Subcutaneous abdominal adipose tissue (tissue), 5 donors: Measurements from ENCODE around the gene BRS3.

Experiments used
- H3K27ac ChIP-seq: one replicate; pipeline ENCODE4 v1.7.0; 2013; ENCODE audit warnings: low read depth, mild to moderate bottlenecking, inconsistent platforms, low read length, moderate library complexity
- H3K27me3 ChIP-seq, 5 donors: one replicate each; pipeline ENCODE4 v1.7.0; 2013; ENCODE audit warnings: low read length in 5 of 5, inconsistent platforms in 1 of 5; ENCODE audit not compliant: control insufficient read depth in 5 of 5, insufficient read depth in 4 of 5
- H3K36me3 ChIP-seq, 5 donors: one replicate each; pipeline ENCODE4 v1.7.0; 2013; ENCODE audit warnings: low read length in 5 of 5; ENCODE audit not compliant: control insufficient read depth in 5 of 5, insufficient read depth in 5 of 5
- H3K4me1 ChIP-seq, 5 donors: one replicate each; pipeline ENCODE4 v1.7.0; 2013; ENCODE audit warnings: low read length in 5 of 5, mild to moderate bottlenecking in 3 of 5, moderate library complexity in 1 of 5; ENCODE audit not compliant: control insufficient read depth in 5 of 5, insufficient read depth in 5 of 5
- H3K4me3 ChIP-seq, 5 donors: one replicate each; pipeline ENCODE4 v1.7.0; 2013; ENCODE audit warnings: low read length in 5 of 5, low read depth in 1 of 5
- H3K9ac ChIP-seq, 5 donors: one replicate each; pipeline ENCODE4 v1.7.0; 2013; ENCODE audit warnings: low read length in 5 of 5, mild to moderate bottlenecking in 4 of 5, moderate library complexity in 3 of 5
- H3K9me3 ChIP-seq, 5 donors: one replicate each; pipeline ENCODE4 v1.7.0; 2013; ENCODE audit warnings: low read length in 5 of 5; ENCODE audit not compliant: control insufficient read depth in 5 of 5
- donor health status: healthy.
- donor health status: healthy.
- donor health status: healthy.
- donor health status: healthy.
- donor health status: healthy.

Gene BRS3

DNA sequence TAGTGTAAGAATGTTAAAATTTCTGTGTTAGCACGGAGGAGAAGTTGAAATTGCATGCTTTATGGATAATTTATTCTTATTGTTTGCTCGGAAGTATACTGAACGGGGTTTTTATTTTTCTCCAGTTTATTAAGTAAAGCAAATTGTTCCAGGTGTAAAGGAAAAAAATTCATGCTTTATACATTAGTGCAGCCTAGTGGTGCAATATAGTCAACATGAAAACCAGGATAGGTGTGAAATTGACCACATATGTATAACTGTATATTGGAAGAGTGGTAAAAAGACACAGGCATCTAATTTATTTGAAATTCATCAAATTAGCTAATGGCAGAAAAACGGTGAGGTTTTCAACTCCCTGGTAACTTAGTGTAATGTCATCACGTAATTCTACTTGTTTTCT, 959 bp downstream of the BRS3 start:
- Histone ChIP-seq H3K4me3 (no peak overlapping the region), H3K27ac (no peak overlapping the region), H3K4me1 (no peaks in the 10 kb centered on the region), H3K36me3 (no peaks in the 10 kb centered on the region), H3K9me3 (peaks cover 0 to 2% (median 0%) of the 10 kb centered on the region in 5 donors), H3K27me3 (peaks cover 17 to 33% (median 27%) of the 10 kb centered on the region in 5 donors), H3K9ac (no peak overlapping the region)

DNA sequence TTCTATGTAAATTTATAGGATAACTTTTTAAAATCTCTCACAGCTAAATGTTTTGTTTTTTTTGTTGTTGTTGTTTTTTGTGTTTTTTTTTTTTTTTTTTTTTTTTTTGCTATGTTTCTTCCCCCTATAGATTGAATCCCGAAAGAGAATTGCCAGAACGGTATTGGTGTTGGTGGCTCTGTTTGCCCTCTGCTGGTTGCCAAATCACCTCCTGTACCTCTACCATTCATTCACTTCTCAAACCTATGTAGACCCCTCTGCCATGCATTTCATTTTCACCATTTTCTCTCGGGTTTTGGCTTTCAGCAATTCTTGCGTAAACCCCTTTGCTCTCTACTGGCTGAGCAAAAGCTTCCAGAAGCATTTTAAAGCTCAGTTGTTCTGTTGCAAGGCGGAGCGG, 4.1 kb downstream of the BRS3 start:
- peaks cover 12 to 35% (median 22%) of the 10 kb centered on the region in 5 donors for H3K27me3 ChIP-seq
- no peak overlapping the region for H3K9ac ChIP-seq
- H3K9me3 ChIP-seq: peaks cover 0 to 2% (median 0%) of the 10 kb centered on the region in 5 donors
- peaks cover 0 to 5% (median 4%) of the 10 kb centered on the region in 5 donors for H3K4me1 ChIP-seq
- H3K27ac ChIP-seq: no peak overlapping the region
- H3K4me3 ChIP-seq: no peak overlapping the region
- H3K36me3 ChIP-seq: no peaks in the 10 kb centered on the region

DNA sequence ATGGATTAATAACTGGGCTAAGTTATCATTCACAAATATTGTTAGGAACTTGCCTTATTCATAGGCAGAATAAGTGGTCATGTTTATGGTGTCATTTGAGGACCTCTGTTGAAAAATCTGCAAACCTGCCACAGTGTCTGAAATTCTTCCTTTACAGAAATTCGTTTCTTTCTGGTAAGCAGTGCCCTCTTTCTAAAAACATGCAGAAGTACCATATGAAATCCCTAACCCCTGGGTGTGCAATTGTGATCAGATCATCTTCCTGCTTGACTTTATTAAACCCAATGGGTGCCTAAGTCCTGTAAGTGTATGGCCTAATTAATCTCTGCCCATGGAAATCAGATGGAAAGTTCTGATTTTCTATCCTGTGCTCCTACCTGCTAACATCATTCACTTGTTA, 5.3 kb downstream of the BRS3 start:
- H3K4me3 ChIP-seq: no peak overlapping the region
- H3K36me3 ChIP-seq: no peaks in the 10 kb centered on the region
- no peak overlapping the region for H3K9ac ChIP-seq
- H3K27ac ChIP-seq: no peak overlapping the region
- H3K9me3 ChIP-seq: no peaks in the 10 kb centered on the region
- peaks cover 0 to 10% (median 6%) of the 10 kb centered on the region in 5 donors for H3K4me1 ChIP-seq
- peaks cover 12 to 35% (median 20%) of the 10 kb centered on the region in 5 donors for H3K27me3 ChIP-seq

DNA sequence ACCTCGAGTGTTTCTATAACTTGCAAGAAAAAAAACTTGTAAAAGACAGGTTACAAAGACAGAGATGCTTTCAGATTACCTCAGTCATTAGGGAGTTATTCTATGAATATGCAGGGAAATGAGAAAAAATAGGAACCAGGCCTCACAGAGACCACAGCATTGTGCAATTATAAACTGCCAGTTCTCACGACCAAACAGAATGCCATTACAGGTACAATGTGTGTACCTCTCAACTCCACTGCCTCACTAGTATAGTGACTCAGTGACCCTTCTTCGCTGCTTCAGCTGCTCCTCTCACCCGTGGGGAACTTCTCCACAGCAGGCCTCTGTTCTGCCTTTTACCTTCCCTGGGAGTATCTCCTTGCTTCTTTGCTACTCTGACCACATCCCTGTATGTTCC, 7.3 kb downstream of the BRS3 start:
- Histone ChIP-seq H3K4me1 (peaks cover 0 to 19% (median 13%) of the 10 kb centered on the region in 5 donors), H3K27ac (no peak overlapping the region), H3K36me3 (no peaks in the 10 kb centered on the region), H3K4me3 (no peak overlapping the region), H3K9me3 (no peaks in the 10 kb centered on the region), H3K27me3 (peaks cover 10 to 28% (median 15%) of the 10 kb centered on the region in 5 donors), H3K9ac (no peak overlapping the region)

DNA sequence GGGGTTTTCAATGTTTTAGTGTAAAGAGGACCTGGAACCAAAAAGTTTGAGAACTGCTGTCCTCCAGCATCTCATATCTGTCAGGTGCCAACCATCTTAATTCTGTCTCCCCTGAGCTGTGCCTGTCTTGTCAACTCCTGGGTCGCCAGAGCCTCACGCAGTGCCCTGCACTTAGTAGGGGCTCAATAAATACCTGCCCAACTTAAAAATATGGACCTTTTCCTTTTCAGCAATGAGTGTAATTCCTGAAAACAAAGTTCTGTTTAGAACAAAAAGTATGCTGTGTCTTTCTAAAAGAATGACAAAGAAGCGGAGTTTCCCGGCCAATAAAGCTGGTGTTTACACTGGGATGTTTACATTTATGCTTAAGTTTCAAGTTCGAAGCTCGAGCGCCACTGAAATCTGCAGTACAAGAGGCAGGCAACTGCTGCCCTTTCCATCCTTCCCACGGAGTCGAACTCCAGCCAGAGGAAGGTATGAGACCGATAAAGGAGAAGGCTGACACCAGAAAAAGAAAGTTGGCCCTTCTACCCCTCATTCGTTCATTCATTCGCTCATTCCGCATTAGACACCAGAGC, 8.5 kb downstream of the BRS3 start:
- peaks cover 0 to 19% (median 13%) of the 10 kb centered on the region in 5 donors for H3K4me1 ChIP-seq
- peak overlapping the region; percentile 30 to 79 (median 66) for H3K9ac ChIP-seq
- peak overlapping the region; percentile 48 to 90 (median 71) for H3K4me3 ChIP-seq
- no peaks in the 10 kb centered on the region for H3K9me3 ChIP-seq
- peaks cover 2 to 16% (median 9%) of the 10 kb centered on the region in 5 donors for H3K27me3 ChIP-seq
- peaks cover 0 to 11% (median 1%) of the 10 kb centered on the region in 5 donors for H3K36me3 ChIP-seq
- H3K27ac ChIP-seq: peak overlapping the region; percentile 73

DNA sequence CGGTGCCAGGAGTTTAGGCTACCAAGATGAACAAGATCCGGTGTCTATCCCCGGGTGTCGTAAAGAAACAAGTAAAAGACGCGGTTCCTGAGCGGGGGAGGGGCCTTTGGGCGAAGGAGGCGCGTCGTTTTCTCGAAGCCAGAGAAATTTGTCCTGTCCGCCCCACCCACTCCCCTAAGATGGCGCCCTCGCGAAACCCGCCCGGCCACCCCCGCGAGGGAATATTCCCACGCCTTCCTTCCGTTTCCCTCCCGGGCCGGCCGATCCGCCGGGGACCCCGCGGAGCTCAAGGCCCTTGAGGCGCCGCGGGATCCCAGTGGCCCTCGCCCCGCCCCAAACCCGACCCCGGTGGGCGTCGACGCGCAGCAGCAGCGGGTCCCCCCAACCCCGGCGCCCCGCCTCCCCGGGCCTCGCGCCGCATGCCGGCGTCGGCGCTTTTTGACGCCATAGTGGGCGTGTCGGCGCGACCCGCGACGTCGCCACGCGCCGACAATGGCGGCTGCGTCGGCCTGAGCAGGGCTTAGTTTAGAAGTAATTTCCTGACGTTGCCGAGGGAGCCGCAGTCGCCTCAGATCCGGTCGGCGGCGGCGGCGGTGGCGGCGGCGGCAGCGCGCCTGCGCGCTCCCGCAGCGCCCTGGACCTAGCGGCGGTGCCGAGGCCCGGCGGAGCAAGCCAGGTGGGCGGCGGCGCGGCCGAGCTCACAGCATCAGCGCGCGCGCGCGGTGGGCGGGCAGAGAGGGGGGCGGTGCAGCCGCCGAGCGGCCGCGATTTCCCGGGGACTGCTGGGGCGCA, 9.2 kb downstream of the BRS3 start:
- H3K9me3 ChIP-seq: no peaks in the 10 kb centered on the region
- H3K4me1 ChIP-seq: peaks cover 0 to 19% (median 13%) of the 10 kb centered on the region in 5 donors
- peak overlapping the region; percentile 54 to 90 (median 71) for H3K4me3 ChIP-seq
- H3K27me3 ChIP-seq: peaks cover 0 to 12% (median 4%) of the 10 kb centered on the region in 5 donors
- peaks cover 0 to 16% (median 7%) of the 10 kb centered on the region in 5 donors for H3K36me3 ChIP-seq
- H3K9ac ChIP-seq: peak overlapping the region; percentile 30 to 79 (median 66)
- H3K27ac ChIP-seq: peak overlapping the region; percentile 73

DNA sequence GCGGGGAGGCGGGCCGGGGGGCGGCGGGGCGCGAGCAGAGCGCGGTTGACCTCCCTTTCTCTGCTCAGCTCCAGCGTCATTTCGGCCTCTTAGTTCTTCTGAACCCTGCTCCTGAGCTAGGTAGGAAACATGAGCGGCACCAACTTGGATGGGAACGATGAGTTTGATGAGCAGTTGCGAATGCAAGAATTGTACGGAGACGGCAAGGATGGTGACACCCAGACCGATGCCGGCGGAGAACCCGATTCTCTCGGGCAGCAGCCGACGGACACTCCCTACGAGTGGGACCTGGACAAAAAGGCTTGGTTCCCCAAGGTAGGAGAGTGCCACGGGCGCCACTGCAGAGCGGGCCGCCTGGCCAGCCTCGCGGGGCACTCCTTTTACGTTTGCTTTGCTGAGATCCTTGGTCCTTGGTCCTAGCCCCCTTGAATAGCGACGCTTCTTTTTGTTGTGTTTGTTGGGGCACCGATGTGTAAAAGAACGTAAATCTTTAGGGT, 9.9 kb downstream of the BRS3 start, which contains the start of gene HTATSF1:
HTATSF1 (plus strand) TSS at position 37 of the 497 bp plus-strand sequence; CDS start at position 130, 93 bp downstream.
- Histone ChIP-seq H3K27me3 (peaks cover 0 to 6% (median 0%) of the 10 kb centered on the region in 5 donors), H3K4me1 (peaks cover 0 to 19% (median 13%) of the 10 kb centered on the region in 5 donors), H3K36me3 (peaks cover 0 to 19% (median 9%) of the 10 kb centered on the region in 5 donors), H3K9ac (peak within 1 kb of the TSS; percentile 30 to 79 (median 66)), H3K27ac (peak within 1 kb of the TSS; percentile 73), H3K9me3 (no peaks in the 10 kb centered on the region), H3K4me3 (peak within 1 kb of the TSS; percentile 54 to 90 (median 71))

DNA sequence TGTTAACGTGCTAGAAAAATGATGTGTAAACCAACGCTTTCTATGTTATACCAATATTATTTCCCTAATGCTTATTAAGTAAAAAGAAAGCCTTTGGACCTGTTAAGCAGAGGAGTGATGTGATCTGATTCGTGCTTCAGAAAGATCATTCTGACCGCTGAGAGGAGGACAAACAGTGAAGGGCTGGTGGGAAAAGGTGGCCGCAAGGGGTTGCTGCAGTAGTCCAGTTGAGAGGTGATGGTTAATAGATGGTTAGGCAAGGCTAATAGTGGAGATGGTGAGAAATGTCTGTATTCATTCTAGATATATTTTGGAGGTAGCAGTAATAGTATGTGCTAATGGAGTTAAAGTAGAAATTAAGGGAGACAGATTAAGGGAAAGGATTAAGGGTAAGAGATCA, 31.3 kb downstream of the BRS3 start:
- Histone ChIP-seq H3K9me3 (no peaks in the 10 kb centered on the region), H3K9ac (no peak overlapping the region), H3K4me3 (no peak overlapping the region), H3K36me3 (no peaks in the 10 kb centered on the region), H3K27me3 (peaks cover 0 to 3% (median 0%) of the 10 kb centered on the region in 5 donors), H3K27ac (no peak overlapping the region), H3K4me1 (no peaks in the 10 kb centered on the region)

DNA sequence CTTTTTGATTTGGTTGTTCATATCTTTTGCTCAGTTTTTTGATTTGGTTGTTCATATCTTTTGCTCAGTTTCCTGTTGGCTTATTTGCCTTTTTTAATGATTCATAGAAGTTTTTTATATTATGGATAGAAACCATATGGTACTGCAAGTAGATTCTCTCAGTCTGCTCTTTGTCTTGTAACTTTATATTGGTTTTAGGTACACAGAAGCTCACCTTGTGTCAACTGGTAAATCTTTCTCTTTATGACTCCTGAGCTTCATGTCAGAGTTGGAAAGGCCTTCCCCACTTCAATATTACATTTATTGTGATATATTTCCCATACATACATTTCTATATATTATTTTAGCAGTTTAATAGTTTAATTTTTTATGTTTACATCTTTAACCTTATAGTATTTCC, 36.0 kb downstream of the BRS3 start:
- no peaks in the 10 kb centered on the region for H3K9me3 ChIP-seq
- peaks cover 0 to 3% (median 0%) of the 10 kb centered on the region in 5 donors for H3K27me3 ChIP-seq
- H3K4me3 ChIP-seq: no peak overlapping the region
- H3K9ac ChIP-seq: no peak overlapping the region
- no peaks in the 10 kb centered on the region for H3K36me3 ChIP-seq
- H3K4me1 ChIP-seq: peaks cover 0 to 19% (median 16%) of the 10 kb centered on the region in 5 donors
- no peak overlapping the region for H3K27ac ChIP-seq
